HG03469 (cell line): Measurements from ENCODE around the gene ABCA2.

ENCODE experiments used
- ATAC-seq: cut with Tn5 transposase; IDR thresholded peaks from one replicate; pipeline ENCODE4 v1.9.1; 2021; ENCODE audit warnings: mild to moderate bottlenecking, moderate library complexity, moderate number of reproducible peaks; ENCODE audit not compliant: unreplicated experiment

The ABCA2 gene

DNA sequence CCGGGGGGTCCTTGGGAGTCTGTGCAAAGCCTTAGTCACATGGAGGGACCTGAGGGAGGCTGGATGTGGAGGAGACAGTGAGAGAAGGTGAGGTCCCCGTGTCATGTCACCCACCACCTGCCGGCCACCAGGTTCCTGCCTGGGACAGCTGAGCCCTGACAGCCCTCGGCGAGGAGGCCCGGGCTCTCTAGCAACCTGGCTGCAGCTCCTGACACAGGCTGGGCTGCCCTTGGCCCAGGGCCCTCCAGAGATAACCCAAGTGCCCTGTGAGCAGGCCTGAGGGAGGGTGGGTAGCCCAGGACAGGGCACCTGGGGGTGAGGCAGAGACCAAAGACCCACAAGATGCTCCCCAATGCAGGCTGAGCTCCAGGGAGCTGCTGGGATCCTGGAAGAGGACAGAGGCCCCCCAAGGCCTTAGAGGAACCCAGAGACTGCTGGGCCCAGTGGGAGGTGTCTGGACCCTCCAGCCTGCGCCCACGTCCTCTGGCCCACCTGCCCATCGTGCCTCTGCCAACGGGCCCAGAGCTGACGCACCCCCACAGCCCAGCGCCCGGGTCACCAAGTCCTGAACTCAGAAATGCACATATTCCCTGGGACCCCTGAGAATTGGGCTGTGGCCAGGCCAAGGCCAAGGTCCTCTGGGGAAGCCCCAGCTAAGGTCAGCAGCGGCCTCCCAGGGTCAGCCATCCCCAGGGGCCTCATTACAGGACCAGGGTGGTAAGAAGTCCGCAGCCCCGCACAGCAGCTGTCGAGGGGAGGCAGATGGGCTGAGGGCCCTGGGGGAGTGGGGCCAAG, 59.5 kb downstream of the ABCA2 start:
- ATAC-seq, result no peak

DNA sequence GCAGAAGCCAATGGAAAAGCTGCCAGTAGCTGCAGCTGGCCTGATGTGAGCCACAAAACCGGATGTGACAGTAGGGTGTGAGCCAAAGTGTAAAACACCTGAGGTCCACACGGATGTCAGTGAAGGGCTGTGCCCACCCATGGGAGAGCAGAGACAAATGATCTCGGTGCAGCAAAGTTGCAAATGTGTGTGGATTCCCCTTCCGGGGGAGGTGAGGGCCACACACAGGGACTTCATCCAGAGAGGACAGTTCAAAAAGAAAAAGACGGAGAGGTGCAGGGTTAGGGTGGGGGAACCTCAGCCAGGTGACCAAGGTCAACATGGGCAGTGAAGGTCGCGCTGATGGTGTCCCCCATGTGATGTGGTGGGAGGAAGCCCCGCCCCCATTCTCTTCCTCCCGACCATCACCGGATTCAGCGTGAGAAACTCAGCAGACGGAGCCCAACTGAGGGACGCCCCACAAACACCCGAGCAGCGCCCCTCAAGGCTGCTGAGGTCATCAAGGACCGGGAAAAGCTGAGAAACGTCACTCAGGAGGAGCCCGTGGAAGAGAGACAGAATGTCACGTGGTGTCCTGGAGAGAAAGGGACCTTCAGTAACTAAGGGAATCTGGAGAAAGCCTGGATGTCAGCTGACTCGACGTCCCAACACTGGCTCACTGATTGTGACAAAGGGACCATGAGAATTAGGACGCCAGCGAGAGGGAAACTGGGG, 62.1 kb downstream of the ABCA2 start:
- ATAC-seq, result no peak

DNA sequence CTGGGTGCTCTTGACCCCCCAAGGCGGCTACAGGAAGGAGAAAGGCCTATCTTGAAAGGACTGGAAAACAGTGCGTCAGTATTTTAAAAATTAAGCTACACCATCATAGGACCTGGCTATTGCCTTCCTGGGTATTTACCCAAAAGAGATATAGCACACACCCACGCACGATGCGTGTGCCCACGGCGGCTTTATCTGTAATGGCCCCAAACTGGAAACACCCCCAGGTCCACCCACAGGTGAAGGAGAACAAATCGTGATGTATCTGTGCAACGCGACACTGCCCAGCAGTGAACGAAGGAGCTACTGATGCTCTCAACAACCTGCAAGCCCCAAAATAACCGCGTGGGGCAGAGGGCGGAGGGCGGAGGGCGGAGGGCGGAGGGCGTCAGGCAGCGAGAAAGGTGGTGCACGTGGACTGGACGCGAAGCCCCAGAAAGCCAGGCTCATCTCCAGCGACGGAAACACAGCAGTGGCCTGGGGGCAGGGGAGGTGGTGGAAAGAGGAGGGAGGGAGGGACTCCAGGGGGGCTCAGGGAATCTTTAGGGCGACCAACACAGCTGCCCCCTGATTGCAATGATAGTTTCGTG, 63.1 kb downstream of the ABCA2 start:
- no peak for ATAC-seq

DNA sequence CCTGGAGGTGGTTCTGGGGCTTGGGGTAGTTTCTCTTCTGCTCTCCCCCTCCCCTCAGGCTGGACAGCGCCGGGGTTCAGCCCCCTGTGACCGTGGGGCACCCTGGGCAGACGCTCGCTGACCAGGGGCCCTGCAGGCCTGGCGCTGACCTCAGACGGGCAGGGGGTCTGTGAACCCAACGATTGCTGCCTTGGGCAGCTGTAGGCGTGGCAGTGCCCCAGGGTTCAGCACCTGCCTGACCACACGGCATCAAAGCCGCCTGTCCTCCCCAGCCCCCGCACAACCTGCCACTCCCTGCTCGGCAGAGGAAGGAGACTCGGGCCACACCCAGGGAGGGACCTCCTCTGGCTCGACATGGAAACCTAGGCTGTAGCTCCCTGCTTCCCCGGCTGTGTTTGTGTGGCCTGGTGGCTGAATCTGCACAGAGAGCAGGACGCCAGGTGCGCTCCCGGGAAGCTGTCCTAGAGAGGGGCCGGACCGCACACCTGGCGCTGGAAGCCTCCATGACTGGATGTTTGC, 63.8 kb downstream of the ABCA2 start:
- no peak for ATAC-seq

DNA sequence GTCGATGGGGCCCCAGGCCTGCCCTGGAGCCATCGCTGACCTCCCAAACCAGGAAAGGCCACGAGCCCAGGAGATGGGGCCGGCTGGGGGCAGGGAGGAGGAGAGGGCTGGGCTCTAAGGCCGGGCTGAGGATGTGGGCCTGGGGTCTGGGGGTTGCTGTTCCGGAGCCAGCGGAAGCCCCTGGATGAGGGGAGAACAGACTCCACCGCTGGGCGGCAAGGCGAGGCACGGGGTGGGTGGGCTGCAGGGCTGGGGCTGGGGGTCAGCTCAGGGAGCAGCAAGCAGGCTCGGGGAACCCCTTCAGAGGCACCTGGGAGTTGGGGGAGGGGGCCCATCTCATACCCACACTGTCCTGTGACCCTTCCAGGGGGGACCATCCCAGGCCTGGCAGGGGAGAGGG, 64.3 kb downstream of the ABCA2 start:
- no peak for ATAC-seq

DNA sequence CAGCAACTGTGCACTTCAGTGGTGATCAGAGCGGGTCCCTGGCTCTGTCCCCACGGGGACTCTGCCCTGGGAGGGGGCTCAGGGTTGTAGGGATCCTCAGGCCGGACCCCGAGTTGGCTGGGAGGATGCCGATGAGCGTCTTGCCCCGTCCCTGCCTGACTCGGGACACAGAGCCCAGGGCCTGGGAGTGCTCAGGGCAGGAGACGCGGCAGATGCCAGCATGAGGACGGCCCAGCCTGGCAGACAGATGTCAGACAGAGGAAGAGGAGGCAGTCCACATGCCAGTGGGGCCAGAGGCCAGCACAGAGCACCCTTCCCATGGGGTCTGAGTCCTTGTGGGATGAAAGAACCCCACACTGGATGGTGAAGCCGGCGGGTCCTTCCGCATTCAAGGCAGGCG, 64.7 kb downstream of the ABCA2 start:
- no peak for ATAC-seq

GRCh38 chr9:136962701-136963248, 65.3 kb downstream of the ABCA2 start:
- ATAC-seq, result no peak

DNA sequence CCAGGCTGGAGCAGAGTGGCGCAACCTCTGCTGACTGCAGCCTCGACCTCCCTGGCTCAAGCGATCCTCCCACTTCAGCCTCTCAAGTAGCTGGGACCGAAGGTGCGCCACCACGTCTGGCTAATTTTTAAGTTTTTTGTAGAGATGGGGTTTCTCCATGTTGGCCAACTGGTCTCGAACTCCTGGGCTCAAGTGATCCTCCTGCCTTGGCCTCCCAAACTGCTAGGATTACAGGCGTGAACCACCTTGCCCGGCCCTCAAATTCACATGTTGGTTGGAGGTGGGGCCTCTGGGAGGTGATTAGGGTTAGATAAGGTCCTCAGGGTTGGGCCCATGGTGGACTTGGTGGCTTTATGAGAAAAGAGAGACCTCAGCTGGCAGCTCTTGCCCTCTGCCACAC, 65.9 kb downstream of the ABCA2 start:
- no peak for ATAC-seq

GRCh38 chr9:136961279-136962065, 66.6 kb downstream of the ABCA2 start:
- no peak for ATAC-seq

- no peak for ATAC-seq
These were observed 67.1 kb downstream of the ABCA2 start for GRCh38 chr9:136960938-136961275.

DNA sequence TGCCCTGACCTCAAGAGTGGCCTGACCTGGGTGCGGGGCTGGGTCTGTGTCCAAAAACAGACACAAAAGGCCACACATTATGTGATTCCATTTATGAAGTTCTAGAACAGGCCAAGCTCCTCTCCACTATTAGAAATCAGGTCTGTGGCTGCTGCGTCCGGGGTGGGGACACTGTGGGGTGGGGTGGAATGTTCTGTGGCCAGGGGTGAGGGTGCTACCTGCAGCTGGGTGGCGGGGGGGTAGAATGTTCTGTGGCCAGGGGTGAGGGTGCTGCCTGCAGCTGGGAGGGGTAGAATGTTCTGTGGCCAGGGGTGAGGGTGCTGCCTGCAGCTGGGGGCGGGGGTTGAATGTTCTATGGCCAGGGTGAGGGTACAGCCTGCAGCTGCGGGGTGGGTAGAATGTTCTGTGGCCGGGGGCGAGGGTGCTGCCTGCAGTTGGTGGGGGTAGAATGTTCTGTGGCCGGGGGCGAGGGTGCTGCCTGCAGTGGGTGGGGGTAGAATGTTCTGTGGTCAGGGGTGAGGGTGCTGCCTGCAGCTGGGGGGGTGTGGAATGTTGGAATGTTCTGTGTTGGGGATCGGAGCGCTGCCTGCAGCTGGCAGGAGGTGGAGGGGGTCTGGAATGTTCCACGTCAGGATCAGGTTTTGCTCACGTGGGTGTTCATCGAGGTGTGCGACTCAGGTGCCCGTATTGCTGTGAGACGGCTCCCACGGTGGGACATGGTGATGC, 67.7 kb downstream of the ABCA2 start:
- ATAC-seq, result no peak

DNA sequence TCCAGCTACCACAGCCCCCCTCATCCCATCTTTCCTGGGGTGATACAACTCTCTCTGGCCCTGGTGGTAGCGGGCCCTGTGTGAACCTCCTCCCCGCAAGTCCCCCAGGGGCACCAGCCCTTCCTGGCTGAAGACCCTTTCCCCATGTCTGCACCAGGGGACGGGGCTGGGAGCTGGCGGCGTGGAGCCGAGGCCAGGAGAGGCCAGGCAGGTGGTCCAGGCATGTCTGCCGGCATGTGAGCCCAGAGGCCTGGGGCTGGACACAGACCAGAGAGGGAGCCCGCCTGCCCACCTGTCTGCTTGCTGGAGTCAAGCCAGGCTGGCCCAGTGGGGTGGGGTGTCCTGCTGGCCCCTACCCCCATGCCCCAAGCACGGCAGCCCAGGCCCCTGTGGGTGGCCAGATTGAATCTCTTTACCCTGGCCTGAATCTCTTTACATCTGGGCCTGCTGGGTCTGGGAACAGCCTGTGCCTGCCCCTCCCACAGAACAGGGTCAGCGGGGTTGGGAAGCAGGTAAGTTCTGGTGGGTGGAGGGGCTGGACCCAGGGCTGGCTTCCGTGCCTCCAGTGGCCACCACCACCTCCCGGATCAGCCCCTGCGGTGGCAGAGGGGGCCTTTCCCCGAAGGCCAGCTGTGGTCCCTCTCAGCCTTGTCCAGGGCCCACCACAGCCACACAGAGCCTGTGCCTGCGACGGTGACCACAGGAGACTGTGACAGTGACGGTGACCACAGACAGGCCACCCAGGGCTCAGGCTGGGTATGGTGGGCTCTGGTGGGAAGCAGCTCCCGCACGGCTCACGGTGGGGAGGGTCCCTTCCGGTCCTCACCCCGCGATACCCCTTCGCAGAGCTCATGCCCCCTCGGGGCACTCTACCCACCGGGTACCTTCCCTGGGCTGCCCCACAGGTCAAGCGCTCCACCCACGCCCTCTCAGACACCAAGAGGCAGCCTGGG, 68.9 kb downstream of the ABCA2 start:
- ATAC-seq, result no peak

- ATAC-seq, result no peak
These were observed 69.6 kb downstream of the ABCA2 start for GRCh38 chr9:136958473-136958872.

- no peak for ATAC-seq
These were observed 70.1 kb downstream of the ABCA2 start for GRCh38 chr9:136957901-136958300.

DNA sequence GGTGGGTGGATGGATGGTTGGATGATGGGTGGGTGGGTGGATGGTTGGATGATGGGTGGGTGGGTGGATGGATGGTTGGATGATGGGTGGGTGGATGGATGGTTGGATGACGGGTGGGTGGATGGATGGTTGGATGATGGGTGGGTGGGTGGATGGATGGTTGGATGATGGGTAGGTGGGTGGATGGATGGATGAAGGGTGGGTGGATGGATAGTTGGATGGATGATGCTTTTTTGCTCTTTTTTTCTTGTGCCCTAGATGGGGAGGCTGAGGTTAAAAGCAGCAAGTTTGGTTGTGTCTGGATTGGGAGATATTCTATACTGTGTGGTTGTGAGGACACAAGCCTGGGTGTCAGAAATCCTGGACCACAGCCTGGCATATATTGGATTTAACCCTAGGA, 70.6 kb downstream of the ABCA2 start:
- no peak for ATAC-seq
